Non-pigmented ciliary epithelial cell (primary cell): Measurements from ENCODE around the gene MCHR1.
"Not testable (repeated sequence)": the region's sequence is repeated elsewhere in the genome, so short reads cannot be mapped to it uniquely, and the experiment has no call there.

Experiments used
- DNase-seq: peaks from one replicate; pipeline ENCODE4 v3.0.0-alpha.2; 2010; ENCODE audit warnings: low read depth

The MCHR1 gene

DNA sequence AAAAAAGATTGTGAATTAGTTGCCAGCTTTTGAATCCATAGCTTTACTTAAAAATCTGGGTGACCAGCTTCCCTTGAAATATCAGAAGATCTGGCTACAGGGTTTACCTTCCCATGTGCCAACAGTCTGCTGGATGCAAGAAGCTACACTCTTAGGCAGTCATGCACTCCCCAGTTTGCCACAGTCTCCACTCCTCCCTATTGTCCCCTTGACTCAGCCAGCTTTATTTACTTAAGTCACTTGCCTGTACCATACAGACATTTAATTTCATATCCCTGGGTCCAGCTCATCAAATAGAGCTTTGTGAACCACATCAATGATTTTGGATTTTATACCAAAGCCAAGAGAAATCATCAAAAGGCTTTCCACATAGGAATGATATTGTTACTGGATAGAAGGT is 12.2 kb downstream of the MCHR1 start:
- DNase-seq = no peak

DNA sequence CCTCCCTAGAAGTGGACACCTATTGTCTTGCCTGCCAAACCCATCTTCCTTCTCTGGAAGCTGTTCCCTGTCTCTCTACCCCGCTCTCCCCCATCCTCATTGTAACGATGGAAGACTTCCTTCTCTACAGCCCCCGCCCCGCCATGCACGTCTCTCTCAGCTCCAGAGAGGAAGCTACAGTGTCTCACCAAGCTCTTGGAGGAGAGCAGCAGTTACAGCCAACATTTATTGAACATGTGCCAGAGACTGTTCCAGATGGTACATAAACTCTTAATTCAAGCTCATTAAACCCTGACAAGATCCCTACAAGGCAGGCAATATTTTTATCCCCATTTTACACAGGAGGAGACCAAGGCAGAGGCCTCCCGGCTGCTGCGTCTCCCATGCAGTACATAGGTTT is 15.1 kb downstream of the MCHR1 start:
- no peak for DNase-seq

DNA sequence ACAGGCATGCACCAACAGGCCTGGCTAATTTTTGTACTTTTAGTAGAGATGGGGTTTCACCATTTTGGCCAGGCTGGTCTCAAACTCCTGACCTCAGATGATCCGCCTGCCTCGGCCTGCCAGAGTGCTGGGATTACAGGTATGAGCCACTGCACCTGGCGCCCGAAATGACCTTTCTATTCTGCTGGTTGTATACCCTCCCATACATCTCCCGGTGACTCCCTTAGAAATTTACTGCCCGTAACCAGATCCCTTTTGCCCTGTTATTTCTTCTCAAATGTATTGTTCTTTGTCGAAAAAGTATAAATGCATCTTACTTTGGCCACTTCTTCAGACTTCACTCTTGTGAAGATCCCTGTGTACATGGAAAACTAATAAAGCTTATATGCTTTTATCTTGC is 22.0 kb downstream of the MCHR1 start:
- DNase-seq = no peak

DNA sequence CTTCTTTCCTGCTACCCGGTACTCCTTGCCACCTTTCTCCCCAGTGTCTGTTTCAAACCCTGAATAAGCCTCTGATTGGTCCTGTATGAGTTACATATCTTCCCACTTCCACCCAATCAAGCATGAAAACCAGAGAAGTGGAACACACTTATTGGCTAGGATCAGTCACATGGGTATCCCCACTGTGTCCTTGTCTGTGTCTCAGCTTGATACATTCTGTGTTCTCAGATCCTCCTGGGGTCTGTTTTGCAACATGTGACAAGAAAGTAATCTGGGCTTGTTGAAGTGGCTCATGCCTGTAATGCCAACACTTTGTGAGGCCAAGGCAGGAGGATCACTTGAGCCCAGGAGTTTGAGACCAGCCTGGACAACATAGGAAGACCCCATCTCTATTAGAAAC is 23.9 kb downstream of the MCHR1 start:
- no peak for DNase-seq

DNA sequence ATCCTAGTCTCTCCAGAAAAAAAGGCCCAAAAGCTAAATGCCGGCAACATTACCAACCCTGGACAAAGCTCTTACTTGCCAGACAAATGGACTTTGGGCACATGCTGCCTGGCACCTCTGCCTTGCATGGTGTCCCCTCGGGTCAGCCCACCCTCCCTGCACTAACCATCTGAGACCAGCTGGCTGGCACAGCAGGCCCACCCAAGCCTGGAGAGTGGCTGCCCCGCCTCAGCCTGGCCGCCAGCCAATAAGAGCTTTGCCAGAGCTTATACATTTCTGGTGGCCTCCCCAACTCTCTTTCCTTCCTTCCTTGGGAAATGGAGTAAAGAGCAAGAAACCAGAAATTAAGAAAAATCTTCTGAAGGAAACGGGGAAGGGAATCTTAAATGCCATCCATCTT is 24.5 kb downstream of the MCHR1 start:
- DNase-seq = no peak

DNA sequence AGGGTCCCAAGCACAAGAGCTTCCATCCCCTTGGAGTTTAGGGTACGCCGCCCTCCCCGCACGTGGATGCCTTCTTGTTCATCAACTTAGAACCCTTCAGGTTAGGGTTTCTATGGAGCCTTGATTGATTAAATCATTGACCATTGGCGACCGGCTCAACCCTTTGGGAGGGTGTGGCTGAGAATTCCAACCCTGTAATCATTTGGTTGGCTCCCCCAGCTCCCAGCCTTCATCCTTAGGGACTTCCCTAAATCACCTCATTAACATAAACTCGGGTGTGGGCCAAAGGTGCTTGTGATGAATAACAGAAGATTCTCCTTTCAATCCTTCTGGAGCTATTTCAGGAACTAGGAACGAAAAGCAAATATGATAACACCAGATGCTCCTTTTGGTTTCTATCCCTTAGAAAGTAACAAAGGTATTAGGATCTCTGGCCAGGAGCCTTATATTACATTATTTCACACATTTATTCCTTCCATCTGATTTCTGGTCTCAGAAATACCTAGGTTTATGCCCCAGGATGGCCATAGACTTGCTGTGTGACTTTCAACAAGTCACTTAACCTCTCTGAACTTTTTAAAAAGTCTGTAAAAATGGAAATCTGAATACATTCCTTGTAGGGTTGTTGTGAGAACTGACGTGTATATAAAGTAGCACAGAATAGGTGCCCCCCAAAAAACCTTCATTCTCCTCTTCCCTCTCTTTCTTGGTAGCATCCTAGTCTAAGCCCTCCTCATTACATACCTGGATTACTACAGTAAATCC is 26.8 kb downstream of the MCHR1 start:
- DNase-seq = no peak

DNA sequence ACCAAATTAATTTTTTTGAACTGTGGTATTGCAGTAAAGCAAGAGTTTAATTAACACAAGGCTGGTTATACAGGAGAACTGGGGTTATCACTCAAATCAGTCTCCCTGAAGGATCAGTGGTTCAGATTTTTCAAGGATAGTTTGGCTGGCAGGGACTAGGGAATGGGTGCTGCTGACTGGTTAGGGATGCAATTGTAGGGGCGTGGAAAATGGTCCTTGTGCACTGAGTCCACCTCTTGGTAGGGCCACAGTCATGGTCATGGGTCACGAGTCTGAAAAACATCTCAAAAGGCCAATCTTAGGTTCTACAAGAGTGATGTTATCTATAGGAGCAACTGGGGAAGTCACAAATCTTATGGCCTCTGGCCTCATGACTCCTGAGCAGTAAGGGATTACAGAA is 27.9 kb downstream of the MCHR1 start:
- no peak for DNase-seq

DNA sequence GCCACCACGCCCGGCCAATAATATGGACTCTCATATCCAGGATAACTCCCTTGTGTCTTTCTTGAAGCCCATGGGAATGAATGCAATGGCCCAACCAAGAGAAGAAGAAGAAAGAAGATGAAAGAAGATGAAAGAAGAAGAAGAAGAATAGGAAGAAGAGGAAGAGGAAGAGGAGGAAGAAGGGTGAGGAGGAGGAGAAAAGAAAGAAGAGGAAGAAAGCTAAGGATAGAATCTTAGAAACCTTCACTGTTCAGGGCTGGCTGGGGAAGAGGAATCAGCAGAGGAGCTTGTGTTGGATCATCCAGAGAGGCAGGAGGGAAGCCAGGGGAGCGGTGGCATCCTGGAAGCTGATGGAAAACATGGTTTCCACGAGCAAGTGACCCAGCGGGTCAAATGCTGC is 28.9 kb downstream of the MCHR1 start:
- DNase-seq = no peak

DNA sequence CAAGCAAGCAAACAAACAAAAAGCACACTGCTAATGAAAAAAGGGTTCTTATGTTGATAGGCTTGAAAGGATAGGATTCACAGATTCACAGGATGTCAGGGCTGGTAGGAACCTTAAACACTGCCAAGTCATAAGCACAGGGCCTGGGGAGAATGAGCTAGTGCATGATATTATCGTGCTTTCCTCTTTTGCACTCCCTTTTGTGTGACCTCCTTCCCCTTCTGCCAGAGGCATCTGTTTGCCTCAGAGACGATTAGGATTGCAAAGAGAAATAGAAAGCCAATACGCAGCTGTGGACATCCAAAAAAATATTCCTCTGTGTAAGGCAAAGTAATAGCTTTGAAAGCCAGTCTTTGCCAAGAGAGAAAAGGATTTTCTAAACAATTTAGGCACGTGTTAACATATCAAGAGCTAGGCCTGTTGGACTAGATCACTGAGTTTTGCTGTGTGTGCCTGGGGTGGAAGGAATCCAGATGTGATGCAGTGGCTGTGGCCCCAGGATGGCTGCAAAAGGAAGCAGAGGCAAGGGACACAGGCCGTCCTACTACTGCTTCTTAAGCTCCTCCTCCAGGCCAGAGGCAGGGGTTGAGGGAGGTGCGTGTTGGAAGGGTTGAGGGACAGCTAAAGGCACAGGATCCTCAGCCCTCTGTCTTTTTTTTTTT is 30.6 kb downstream of the MCHR1 start:
- no peak for DNase-seq

DNA sequence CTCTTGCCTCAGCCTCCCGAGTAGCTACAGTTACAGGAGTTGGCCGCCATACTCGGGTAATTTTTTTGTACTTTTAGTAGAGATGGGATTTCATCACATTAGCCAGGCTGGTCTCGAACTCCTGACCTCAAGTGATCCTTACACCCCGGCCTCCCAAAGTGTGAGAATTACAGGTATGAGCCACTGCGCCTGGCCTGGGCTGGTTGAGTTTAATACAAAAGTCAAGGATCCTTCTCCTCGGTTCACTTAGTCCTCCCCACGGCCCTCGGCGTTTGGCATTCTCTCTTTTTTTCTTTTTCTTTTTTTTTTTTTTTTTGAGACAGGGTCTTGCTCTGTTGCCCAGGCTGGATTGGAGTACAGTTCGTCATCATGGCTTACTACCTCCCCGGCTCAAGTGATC is 33.0 kb downstream of the MCHR1 start:
- DNase-seq = no peak

DNA sequence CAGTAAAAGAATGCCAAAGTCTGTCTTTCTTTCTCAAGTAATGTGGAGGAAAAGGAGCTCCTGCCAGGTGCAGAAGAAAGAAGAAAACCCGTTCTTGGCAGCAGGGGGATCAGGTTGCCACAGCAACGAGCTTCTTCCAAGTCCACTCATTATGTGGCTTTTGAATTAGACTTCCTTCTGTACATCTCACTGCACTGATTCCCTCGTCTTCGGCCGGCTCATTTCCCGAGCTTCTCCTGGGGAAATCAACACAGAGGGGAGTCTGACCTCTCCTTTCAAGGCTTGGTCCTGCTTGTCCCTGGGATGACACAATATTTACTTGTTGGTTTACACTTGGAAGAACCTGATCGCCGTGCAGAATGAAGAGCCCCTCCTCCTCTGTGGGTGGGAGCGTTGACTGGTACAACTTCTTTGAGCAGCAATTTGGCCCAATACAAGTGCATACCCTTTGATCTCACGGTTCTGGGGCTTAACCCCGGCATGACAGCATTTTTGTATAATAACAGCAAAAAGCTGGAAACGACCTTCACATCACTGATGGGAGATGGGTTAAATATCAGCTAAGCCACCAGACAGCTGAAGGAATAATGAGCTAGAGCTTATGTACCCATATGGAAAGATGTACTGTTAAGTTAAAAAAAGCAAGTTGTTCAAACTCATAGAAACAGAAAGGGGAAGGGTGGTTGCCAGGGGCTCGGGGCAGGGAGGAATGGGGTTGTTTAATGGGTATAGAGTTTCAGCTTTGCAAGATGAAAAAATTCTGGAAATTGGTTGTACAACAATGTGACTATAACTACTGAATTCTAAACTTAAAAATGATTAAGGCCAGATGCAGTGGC is 35.4 kb downstream of the MCHR1 start:
- peak; percentile 18 for DNase-seq

DNA sequence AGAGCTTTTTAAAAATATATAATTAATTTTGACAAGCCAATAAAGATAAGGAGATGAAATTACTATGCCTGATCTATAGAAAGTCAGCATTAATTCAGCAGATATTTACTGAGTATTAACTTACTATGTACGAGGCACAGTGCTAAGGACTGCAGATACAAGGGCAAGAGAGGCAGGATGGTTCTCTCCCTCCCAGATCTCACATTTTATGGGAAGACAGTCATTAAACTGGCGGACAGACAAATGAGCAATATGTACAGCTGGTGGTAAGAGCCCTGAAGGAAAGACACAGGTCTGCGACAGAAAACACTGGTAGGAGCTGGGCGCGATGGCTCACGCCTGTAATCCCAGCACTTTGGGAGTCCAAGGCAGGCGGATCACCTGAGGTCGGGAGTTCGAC is 36.8 kb downstream of the MCHR1 start:
- no peak for DNase-seq

DNA sequence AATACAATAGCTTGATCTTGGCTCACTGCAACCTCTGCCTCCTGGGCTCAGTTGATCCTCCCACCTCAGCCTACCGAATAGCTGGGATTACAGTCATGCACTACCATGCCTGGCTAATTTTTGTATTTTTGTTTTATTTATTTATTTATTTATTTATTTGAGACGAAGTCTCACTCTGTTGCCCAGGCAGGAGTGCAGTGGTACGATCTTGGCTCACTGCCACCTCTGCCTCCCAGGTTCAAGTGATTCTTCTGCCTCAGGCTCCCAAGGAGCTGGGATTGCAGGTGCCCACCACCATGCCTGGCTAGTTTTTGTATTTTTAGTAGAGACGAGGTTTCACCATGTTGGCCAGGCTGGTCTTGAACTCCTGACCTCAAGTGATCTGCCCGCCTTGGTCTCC is 38.4 kb downstream of the MCHR1 start:
- not testable (repeated sequence) for DNase-seq

DNA sequence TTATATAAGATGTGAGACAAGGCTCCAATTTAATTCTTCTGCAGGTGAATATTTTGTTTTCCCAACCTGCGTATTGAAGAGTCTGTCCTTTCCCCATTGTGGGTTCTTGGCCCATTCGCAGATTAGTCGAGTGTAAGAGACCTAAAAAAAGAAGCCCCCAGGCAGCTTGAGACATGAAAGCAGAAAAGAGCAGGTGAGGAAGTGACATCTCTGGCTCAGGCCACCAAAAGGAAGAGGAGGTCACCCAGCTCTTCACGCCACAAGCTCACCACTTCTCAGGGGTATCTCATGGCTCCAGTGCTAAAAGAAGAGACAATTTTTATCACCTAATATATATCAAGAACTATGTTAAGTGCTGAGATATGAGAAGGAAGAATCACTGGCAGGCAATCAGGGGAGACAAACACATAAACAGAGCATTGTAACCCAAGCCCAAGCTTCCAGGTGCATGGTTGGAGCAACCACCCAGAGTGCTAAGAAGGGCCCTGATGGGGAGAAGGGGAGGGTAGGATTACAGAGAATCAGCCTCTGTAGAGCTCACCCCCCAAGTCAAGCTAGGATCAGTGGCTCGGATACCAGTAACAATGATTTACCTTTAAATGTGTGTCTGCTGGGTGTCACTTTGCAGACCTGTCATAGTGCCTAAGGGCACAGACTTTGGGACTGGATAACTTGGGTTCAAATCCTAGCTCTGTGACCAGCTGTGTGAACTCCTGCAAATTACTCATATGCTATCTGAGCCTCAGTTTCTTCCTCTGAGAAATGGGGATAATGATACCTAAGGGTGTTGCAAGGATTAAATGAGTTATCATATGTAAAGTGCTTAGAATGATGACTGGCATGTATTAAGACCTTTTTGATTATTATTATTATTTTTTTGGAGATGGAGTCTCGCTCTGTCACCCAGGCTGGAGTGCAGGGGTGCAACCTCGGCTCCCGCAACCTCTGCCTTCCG is 39.2 kb downstream of the MCHR1 start:
- DNase-seq = no peak

DNA sequence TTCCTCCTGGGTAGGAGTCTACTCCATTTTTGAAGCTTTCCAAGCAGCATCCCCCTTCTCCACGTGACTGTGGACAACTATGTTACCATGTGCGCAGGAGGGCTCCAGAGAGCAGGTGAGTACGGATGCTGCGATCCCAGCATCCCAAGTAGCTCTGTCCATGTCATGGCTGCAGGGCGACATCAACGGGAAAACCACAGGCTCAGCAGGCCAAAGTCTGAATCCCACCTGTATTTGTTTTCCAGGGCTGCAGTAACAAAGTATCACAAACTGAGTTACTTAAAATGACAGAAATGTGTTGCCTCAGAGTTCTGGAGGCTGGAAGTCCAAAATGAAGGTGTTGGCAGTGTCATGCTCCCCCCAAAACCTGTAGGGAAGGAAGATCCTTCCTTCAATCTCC is 40.3 kb downstream of the MCHR1 start:
- DNase-seq = no peak

DNA sequence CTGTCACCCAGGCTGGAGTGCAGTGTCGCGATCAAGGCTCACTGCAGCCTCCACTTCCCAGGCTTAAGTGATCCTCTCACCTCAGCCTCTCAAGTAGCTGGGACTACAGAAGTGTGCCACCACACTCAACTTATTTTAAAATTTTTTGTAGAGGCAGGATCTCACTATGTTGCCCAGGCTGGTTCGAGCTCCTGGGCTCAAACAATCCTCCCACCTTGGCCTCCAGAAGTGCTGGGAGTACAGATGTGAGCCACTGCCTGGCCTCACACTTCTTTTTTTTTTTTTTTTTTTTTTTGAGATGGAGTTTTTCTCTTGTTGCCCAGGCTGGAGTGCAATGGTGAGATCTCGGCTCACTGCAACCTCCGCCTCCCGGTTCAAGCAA is 40.9 kb downstream of the MCHR1 start:
- not testable (repeated sequence) for DNase-seq

DNA sequence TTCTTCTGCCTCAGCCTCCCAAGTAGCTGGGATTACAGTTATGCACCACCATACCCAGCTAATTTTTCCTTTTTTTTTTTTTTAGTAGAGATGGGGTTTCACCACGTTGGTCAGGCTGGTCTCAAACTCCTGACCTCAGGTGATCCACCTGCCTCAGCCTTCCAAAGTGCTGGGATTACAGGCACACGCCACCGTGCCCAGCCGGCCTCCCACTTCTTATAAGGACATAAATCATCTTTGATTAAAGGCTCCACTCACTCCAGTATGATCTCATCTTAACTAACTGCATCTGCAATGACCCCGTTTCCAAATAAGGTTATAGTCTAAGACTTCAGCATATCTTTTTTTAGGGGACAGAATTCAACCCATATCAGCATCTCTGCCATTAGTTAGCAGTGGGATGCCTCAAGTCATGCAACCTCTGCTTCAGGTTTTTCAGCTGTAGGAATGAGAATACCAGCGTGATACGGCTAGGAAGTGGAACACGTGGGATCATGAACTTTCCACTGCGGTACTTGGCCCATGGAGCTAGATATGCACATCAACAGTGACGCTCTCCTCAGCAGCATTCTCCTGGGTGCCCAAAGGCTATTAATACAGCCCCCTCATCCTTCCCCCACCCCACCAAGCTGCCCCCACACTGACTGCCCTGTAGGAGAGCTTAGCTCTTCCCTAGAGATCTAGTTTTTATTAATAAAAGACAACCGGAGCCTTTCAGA is 41.4 kb downstream of the MCHR1 start:
- no peak for DNase-seq

DNA sequence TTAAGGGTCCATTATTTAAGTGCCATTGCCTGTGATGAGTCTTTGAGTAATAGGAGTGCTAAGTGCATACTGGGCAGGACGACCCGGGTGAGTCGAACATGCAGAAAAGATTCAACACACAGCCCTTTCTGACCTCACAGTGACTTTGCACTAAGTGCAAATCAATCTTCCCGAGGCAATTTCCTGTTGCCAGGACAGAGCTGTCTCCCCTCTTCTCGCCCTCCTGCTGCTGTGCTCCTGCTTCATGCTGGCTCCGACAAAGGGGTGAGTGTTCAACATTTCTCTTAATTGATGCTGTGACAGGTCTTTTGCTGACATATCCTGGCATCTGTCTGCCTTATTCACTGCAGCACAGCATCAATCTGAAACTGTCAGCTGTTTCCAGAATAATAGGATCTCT is 42.0 kb downstream of the MCHR1 start:
- no peak for DNase-seq

DNA sequence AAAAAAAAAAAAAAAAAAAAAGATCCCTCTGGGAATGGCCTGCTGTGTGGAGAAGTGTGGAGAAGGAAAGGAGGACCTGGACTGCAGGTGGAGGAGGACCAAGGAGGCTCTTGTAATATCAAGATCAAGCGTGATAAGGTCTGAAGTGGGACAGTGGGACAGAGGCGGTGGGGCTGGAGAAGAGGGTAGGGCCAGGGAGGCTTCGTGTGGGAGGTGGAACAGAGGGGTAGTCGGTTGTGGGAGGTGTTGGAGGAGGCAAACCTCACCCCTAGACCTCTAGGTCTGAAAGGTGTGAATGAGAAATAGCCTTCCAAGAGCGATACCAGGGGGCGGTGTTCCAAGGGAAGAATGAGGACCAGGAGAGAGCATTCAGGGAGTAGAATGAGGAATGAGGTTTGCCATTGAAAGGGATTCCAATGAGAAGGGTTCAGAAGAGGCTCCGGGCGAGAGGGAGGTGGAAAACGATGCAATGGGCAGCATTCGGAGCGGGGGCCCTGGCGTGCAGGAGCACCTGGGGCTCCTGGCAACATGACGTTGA is 44.2 kb downstream of the MCHR1 start:
- DNase-seq = no peak

DNA sequence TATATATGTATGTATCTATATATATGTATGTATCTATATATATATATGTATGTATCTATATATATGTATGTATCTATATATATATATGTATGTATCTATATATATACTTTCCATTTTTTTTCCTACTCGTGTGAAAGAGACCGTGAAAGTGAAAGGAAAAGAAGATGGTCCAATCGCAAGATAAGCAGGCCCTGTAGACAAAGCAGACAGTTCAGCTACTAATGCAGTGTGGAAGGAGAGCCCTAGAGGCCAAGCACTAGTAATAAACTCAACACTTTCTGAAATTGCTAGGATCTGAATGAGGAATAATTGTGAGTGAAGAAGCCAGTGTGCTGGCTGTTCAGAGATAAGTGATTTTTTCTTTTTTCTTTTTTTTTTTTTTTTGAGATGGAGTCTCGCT is 47.2 kb downstream of the MCHR1 start:
- no peak for DNase-seq
